ES-I3 (cell line): ENCODE data around the gene GSC.
"Not testable (repeated sequence)": the region's sequence is repeated elsewhere in the genome, so short reads cannot be mapped to it uniquely, and the experiment has no call there.

Experiments used
- H3K36me3 ChIP-seq: 2 replicates; pipeline ENCODE4 v1.6.1; 2013; ENCODE audit warnings: mild to moderate bottlenecking, low read length, control low read depth, moderate library complexity; ENCODE audit not compliant: insufficient read depth
- H3K4me1 ChIP-seq: 2 replicates; pipeline ENCODE4 v1.6.1; 2013; ENCODE audit warnings: mild to moderate bottlenecking, control low read depth, low read length; ENCODE audit not compliant: insufficient read depth
- H3K9ac ChIP-seq: 2 replicates; pipeline ENCODE4 v1.6.1; 2013; ENCODE audit warnings: low read depth, mild to moderate bottlenecking, low read length, moderate library complexity
- H3K9me3 ChIP-seq: 2 replicates; pipeline ENCODE4 v1.6.1; 2013; ENCODE audit warnings: mild to moderate bottlenecking, low read length, moderate library complexity; ENCODE audit not compliant: control insufficient read depth, insufficient read depth

The GSC gene

DNA sequence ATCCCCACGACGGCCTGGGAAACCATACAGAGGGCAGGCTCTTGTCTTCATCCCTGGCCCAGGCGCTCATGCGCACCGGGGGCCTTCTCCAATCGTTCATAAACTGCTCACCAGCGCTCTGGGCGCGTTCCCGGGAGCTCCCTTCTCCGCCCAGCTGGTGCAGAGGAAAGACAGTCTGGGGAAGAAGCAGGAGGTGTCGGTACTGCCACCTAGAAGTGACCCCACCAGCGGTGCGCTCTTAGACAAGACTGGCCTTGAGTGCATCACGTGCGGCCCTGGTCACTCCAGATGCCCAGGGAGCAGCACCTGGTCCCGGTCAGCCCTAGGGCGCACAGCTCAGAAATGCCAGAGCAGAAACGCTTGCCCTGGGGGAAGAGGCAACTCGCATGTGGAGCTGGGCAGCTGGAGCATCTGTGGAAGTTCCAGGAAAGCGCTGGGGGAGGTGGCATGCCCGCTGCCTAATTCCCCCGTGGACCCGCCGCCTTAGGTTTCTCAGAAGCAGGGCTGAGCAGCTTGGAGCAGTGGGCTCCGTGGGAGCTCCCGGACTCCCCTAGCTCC lies 2.5 kb downstream of the GSC start:
- no peak overlapping the region; the same call in 1 of the 2 replicates for H3K9ac ChIP-seq
- H3K9me3 ChIP-seq, result no peaks in the 10 kb centered on the region
- H3K4me1 ChIP-seq, result peaks cover 13% of the 10 kb centered on the region; the same call in 1 of the 2 replicates
- H3K36me3 ChIP-seq, result no peaks in the 10 kb centered on the region

DNA sequence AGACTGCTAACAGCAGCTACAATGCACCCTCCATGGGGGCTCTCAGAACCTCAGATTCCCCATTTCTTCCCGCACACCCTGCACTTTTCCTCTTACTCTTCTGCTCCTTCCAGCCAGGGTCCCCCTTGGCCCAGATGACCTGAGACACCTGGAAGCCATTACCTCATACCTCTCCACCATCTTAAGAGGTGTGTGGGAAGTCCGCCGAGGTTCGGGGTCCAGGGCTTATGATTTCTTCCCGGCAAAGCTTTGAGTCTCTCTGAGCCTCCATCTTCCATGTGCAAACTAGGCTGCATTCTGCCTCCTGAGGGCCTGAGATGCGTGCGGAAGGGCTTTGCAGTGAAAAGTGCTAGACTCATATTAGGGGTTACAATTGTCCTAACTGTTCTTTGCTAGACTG lies 5.3 kb downstream of the GSC start:
- H3K9ac ChIP-seq, result no peak overlapping the region
- no peaks in the 10 kb centered on the region for H3K36me3 ChIP-seq

DNA sequence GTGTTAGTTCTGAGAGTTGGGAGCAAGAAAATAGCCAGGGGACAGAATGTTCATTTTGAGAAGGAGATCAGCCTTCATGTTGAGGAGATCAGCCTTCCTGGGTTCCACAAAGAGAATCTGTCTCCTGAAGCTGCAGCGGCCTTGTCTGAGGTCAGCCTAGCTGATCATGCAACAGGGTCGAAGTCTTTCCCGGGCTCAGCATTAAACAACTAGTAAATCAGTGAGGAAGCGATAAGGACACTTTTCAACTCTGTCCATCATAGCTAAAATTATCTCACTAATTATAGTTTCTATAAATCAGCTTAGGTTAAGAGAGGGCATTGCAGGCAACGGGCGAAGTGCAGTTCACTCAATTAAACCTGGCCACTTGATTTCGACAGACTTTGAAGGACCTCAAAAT lies 7.5 kb downstream of the GSC start:
- H3K4me1 ChIP-seq, result no peaks in the 10 kb centered on the region

More for the DNA sequence above, 5.3 kb downstream of the GSC start:
- Histone ChIP-seq H3K4me1 (no peaks in the 10 kb centered on the region), H3K9me3 (no peaks in the 10 kb centered on the region)

DNA sequence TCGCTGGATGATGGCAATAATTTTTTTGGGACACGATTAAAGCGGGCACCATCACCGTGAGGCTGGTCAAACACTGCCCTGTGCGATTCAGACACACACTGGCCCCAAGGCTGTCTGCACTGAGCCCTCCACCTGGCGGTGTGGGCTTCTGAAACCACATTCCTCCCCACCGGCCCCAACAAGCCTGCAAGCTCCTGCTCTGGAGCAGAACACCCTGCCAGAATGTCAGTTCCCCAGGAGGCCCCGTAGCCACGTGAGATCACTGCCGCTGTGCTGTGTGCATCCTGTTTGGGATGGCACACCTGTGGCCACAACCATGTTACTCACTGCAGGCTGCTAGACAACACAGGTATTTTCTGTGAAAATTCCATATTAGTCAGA lies 7.9 kb downstream of the GSC start:
- no peaks in the 10 kb centered on the region for H3K36me3 ChIP-seq
- no peaks in the 10 kb centered on the region for H3K4me1 ChIP-seq
- H3K9me3 ChIP-seq, result no peaks in the 10 kb centered on the region
- H3K9ac ChIP-seq, result no peak overlapping the region

More for the DNA sequence above, 7.5 kb downstream of the GSC start:
- no peaks in the 10 kb centered on the region for H3K36me3 ChIP-seq
- no peak overlapping the region for H3K9ac ChIP-seq
- H3K9me3 ChIP-seq, result no peaks in the 10 kb centered on the region

DNA sequence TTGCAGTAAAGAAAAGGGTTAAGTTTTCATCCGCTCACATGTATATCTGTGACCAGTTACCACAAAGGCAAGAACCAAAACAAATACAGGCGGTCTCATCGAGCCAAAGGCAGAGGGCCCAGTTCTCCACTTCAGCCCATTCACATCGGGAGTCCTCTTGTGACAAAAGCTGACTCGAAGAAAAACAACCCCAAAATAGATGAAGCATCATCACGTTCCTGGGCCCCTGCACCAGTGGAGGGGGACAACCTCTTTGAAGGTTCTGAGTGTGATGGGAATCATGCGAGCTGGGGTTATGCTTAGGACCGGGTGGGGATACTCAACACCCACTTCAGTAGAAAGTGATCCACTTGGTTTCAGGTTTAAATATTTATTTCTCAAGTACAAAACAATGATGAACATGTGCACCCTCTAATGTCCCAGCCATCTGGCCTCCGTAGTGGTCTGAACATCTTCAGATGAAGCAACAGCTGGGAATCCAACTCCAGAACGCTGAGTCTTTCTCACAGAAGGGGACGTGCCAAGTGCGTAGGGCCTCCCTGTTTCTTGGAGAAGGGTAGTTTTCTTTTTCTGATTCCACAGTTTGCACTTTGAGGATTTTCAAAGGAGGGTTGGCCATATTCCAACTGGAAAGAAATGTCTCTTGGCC lies 8.4 kb downstream of the GSC start:
- no peak overlapping the region for H3K9ac ChIP-seq

DNA sequence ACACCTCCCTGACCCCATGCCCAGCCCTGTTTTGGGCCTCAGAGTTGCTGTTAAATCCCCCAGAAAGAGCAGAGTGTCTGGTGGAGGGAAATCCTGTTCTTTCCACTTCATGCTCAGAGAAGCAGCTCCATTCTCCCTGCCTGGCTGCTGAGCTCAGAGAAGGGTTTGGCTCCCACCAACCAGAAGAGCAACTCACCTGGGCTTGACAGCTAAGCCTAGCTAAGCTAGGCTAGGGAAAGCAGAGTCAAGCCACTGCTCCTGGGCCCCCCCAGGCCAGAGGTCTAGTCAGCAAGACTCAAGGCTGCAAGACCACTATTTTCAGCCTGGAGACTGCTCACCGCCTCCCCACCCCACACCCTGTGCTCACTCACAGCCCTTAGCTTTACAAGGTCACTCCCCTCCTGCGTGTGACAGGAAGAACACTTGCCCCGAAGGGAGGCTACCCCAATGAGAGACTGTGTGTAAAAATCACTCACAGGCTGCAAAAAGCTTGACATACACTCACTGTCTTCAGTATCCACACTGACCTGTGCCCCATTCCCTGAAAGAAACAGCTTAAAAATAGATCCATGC lies 13.5 kb downstream of the GSC start:
- Histone ChIP-seq H3K36me3 (no peaks in the 10 kb centered on the region), H3K9ac (no peak overlapping the region), H3K9me3 (no peaks in the 10 kb centered on the region), H3K4me1 (no peaks in the 10 kb centered on the region)

More for the DNA sequence above, 8.4 kb downstream of the GSC start:
- Histone ChIP-seq H3K4me1 (no peaks in the 10 kb centered on the region), H3K9me3 (no peaks in the 10 kb centered on the region), H3K36me3 (no peaks in the 10 kb centered on the region)

DNA sequence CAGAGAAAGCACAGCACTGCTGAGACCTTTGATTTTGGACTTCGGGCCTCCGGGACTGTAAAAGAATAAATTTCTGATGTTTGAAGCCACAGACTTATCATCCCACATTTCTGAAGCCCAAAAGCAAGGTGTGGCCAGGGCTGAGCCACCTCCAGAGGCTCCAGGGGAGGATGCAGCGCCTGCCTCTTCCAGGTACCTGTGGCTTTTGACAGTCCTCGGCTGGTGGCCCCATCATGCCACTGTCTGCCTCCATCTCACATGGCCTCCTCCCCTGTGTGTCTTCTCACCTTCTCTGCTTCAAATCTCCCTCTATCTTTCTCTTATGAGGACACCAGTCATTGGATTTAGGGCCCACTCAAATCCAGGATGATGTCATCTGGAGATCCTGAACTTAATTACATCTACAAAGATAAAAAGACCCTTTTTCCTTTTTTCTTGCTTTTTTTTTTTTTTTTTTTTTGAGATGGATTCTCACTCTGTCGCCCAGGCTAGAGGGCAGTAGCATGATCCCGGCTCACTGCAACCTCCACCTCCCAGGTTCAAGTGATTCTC lies 15.4 kb downstream of the GSC start:
- Histone ChIP-seq H3K4me1 (no peaks in the 10 kb centered on the region), H3K9me3 (no peaks in the 10 kb centered on the region), H3K36me3 (no peaks in the 10 kb centered on the region), H3K9ac (no peak overlapping the region)

DNA sequence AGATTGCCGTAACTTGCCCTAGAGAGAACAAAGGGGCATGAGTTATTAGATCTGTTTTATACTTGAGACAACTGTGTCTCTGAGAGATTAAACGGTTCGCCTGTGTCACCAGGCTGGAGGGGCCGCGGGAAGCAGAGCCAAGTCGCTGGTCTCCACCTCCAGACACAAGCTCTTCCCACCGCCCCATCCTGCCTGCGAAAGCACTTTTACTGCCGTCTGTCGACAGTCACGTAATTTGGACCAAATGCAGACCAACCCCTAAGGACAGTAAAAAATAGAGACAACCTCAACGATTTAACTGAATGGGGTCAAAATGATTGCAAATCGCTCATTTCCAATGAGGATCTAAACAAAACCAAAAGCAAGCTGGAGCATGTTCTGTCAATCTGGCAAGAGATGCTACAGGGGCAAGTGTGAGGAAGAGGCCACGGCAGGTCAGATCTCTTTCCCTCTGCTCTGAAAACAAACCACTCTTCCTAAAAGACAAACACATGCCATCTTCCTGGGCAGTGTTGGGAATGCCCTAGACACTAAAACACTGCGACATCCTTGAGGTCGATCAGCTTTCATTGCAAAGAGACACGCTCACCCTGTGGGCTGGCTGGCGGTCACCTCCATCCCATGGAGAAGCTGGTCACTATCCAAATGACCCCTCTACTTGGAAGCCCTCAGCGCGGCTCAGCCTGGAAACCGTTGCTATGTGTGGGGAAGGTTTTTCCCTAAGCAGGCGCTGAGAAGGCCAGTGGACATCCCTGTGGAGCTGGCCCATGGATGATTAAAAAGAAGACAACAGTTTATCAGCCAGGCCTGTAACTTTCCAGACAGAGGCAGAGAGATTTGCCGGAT lies 17.1 kb downstream of the GSC start:
- no peaks in the 10 kb centered on the region for H3K36me3 ChIP-seq

DNA sequence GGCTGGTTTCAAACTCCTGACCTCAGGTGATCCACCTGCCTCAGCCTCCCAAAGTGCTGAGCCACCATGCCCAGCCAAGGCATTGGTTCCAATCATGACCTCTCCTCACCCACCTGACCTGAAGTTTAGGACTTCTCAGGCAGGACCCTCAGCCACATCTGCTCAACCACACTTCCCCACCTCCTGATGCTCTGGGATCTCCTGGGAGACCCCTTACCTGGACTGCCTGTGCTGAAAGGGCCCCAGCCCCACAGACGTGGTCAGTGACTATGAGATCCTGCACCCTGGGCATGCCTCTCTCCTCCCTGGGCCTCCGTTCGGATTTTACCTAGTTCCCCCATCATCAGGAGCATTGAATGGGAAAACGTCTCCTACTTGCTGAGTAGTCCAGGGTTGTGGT lies 18.0 kb downstream of the GSC start:
- Histone ChIP-seq H3K4me1 (no peaks in the 10 kb centered on the region), H3K9ac (no peak overlapping the region), H3K9me3 (no peaks in the 10 kb centered on the region), H3K36me3 (no peaks in the 10 kb centered on the region)

More for the DNA sequence above, 17.1 kb downstream of the GSC start:
- Histone ChIP-seq H3K9ac (no peak overlapping the region), H3K9me3 (no peaks in the 10 kb centered on the region), H3K4me1 (no peaks in the 10 kb centered on the region)

DNA sequence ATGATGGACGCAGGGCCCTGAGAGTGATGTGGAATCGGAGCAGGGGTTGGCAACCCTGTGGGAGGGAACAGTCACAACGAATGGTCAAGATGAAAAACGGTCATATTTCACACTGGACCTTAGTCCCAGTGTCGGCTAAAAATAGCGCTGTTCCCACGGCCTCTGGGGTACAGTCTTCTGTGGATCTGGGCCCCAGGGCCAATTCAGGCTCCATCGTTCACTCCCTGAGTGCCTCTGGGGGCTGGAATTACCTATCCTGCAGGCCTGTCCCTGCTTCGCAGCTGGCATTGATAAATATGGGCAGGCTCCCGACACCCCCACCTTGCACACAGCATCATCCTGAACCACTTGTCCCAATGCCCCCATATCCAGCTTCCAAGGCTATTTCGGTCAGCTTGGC lies 18.6 kb downstream of the GSC start:
- Histone ChIP-seq H3K9ac (no peak overlapping the region), H3K4me1 (no peaks in the 10 kb centered on the region), H3K9me3 (no peaks in the 10 kb centered on the region), H3K36me3 (no peaks in the 10 kb centered on the region)

DNA sequence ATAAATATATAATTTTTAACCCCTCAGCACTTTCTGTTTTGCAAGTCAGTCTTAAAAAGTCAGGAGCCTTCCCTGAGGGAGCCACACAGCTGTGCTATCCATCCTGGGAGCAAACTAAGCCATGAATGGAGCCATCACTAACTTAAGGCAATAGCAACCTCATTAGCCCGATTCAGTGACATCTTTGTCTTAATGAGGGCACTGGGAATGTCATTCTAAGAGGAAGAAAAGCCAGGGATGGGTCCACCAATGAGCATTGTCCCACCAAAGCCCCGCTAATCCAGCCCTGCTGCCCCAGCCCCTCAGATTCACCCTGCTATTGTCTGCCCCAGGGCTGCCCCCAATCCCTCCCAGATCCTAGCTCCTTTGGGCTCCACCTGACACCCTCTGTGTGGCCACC lies 19.5 kb downstream of the GSC start:
- H3K4me1 ChIP-seq, result no peaks in the 10 kb centered on the region
- H3K9me3 ChIP-seq, result no peaks in the 10 kb centered on the region
- H3K36me3 ChIP-seq, result no peaks in the 10 kb centered on the region
- no peak overlapping the region for H3K9ac ChIP-seq

DNA sequence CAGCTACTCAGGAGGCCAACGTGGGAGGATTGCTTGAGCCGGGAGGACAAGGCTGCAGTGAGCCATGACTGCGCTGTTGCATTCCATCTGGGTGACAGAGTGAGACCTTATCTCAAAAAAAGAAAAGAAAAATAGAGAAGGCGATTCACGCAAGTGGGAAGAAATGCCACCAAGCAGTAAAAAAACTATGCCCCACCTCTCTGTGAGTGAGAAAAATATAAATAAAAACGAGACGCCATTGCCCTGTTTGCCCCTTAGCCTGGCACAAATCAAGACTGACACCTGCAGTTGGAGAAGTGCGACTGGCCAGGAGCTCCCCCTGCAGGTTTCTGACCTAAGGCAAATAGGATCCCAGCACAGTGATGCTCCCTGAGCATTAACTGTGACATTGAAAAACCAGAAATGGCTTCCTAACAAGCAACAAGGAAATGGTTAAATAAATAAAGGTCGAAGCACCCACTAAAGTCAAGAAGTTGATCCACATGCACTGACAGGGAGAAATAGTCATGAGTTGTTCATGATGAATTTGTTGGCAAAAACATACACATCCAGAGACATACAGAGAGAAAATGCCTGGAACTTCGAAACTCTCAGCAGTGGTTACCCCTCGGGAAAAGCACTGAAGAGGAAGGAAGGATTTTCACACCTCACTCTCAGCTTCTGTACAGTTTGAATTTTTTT lies 21.1 kb downstream of the GSC start:
- H3K36me3 ChIP-seq, result no peaks in the 10 kb centered on the region
- no peak overlapping the region for H3K9ac ChIP-seq
- no peaks in the 10 kb centered on the region for H3K9me3 ChIP-seq
- no peaks in the 10 kb centered on the region for H3K4me1 ChIP-seq

DNA sequence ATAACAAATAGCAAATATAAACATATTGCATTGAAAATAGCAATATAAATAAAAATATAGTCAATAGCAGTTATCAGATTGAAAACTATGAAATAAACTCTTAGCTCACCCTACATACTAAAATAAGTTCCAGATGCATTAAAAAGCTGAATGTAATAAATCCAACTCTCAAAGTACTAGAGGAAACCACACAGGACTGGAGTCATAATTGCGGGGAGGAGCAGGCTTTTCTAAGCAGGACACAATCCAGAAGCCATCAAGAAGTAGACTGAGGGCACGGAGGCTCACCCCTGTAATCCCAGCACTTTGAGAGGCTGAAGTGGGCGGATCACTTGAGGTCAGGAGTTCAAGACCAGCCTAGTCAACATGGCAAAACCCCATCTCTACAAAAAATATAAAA lies 22.2 kb downstream of the GSC start:
- Histone ChIP-seq H3K9ac (no peak overlapping the region), H3K4me1 (no peaks in the 10 kb centered on the region), H3K36me3 (no peaks in the 10 kb centered on the region), H3K9me3 (no peaks in the 10 kb centered on the region)

DNA sequence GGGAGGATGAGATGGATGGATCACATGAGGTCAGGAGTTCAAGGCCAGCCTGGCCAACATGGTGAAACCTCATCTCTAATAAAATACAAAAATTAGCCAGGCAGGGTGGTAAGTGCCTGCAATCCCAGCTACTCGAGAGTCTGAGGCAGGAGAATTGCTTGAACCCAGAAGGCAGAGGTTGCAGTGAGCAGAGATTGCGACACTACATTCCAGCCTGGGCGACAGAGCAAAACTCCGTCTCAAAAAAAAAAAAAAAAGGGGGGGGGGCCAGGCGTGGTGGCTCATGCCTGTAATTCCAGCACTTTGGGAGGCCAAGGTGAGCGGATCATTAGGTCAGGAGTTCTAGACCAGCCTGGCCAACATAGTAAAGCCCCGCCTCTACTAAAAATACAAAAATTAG lies 22.8 kb downstream of the GSC start:
- H3K9ac ChIP-seq, H3K9me3 ChIP-seq, H3K4me1 ChIP-seq, H3K36me3 ChIP-seq: not testable (repeated sequence)
